ENCODE results near the gene NOS1AP. TPM values are rescaled to one million over a fixed set of nuclear protein-coding genes. Genes with fewer than 3 reads are reported as not detected.
A peak's percentile ranks its signal among the peaks of the same experiment; 100 is the strongest.

NOS1AP gene
- total RNA-seq, 4 donors from 2014 or later: 8.5 to 34.8 (median 14.1) TPM

- Histone ChIP-seq H3K36me3 (no peaks in the 10 kb centered on the region), H3K27ac (no peak overlapping the region), H3K9me3 (no peaks in the 10 kb centered on the region), H3K4me3 (no peak overlapping the region), H3K4me1 (peaks cover 0 to 17% (median 11%) of the 10 kb centered on the region in 4 donors), H3K27me3 (no peaks in the 10 kb centered on the region)
- no peak for DNase-seq
- intact Hi-C loops (cut with DNase I; ENCODE audit: low total_unique reads) (no loop called here), in situ Hi-C loops (cut with MboI; ENCODE audit: low pct_ligation_motif_present in 1 of 4, low pct_unique_long_range_greater_than_20kb in 1 of 4, low sequenced_read_pairs in 3 of 4) (no loop called here)
- TF ChIP-seq CTCF (IDR thresholded peaks at IDR 0.05) (no peak), POLR2A (IDR thresholded peaks at IDR 0.05) (no peak), POLR2AphosphoS5 (IDR thresholded peaks at IDR 0.05) (no peak), EP300 (IDR thresholded peaks at IDR 0.05; ENCODE audit: low read depth) (no peak)
- WGBS, 2 donors (ENCODE audit: low coverage in 1 of 2): 50 to 69% methylated on average over 1 to 5 of the region's 5 CpGs
These were observed 284.2 kb downstream of the NOS1AP start for GRCh38 chr1:162353702-162354101.

GRCh38 chr1:162357681-162358266, 288.3 kb downstream of the NOS1AP start:
- 20 to 41% methylated on average over 1 to 5 of the region's 5 CpGs for WGBS, 2 donors (ENCODE audit: low coverage in 1 of 2)
- Histone ChIP-seq H3K4me1 (peaks cover 0 to 7% (median 0%) of the 10 kb centered on the region in 4 donors), H3K4me3 (no peak overlapping the region), H3K27ac (no peak overlapping the region), H3K27me3 (no peaks in the 10 kb centered on the region), H3K9me3 (no peaks in the 10 kb centered on the region), H3K36me3 (no peaks in the 10 kb centered on the region)
- TF ChIP-seq CTCF (IDR thresholded peaks at IDR 0.05): peak; percentile 41 to 64 (median 51)
- no peak for TF ChIP-seq POLR2A (IDR thresholded peaks at IDR 0.05)
- no peak for DNase-seq
- in situ Hi-C loops (cut with MboI; ENCODE audit: low pct_ligation_motif_present in 1 of 4, low pct_unique_long_range_greater_than_20kb in 1 of 4, low sequenced_read_pairs in 3 of 4): no loop called here
- intact Hi-C loops (cut with DNase I; ENCODE audit: low total_unique reads): no loop called here

GRCh38 chr1:162358928-162359327, 289.4 kb downstream of the NOS1AP start:
- Histone ChIP-seq H3K36me3 (no peaks in the 10 kb centered on the region), H3K27ac (no peak overlapping the region), H3K27me3 (no peaks in the 10 kb centered on the region), H3K4me1 (peaks cover 0 to 7% (median 0%) of the 10 kb centered on the region in 4 donors), H3K9me3 (no peaks in the 10 kb centered on the region), H3K4me3 (no peak overlapping the region)
- 71% methylated on average over 1 of the region's 1 CpG; no CpG with 5 or more reads in 1 of the 2 donors for WGBS, 2 donors (ENCODE audit: low coverage in 1 of 2)
- TF ChIP-seq EP300 (IDR thresholded peaks at IDR 0.05; ENCODE audit: low read depth) (no peak), POLR2A (IDR thresholded peaks at IDR 0.05) (no peak), POLR2AphosphoS5 (IDR thresholded peaks at IDR 0.05) (no peak), CTCF (IDR thresholded peaks at IDR 0.05) (no peak)
- intact Hi-C loops (cut with DNase I; ENCODE audit: low total_unique reads): no loop called here
- no peak for DNase-seq
- in situ Hi-C loops (cut with MboI; ENCODE audit: low pct_ligation_motif_present in 1 of 4, low pct_unique_long_range_greater_than_20kb in 1 of 4, low sequenced_read_pairs in 3 of 4): no loop called here

GRCh38 chr1:162359523-162360236, 290.2 kb downstream of the NOS1AP start:
- in situ Hi-C loops (cut with MboI; ENCODE audit: low pct_ligation_motif_present in 1 of 4, low pct_unique_long_range_greater_than_20kb in 1 of 4, low sequenced_read_pairs in 3 of 4): no loop called here

More at GRCh38 chr1:162359523-162360236, 290.2 kb downstream of the NOS1AP start:
- no peaks in the 10 kb centered on the region for H3K36me3 ChIP-seq
- no peaks in the 10 kb centered on the region for H3K9me3 ChIP-seq
- H3K4me3 ChIP-seq: no peak overlapping the region
- peaks cover 0 to 7% (median 0%) of the 10 kb centered on the region in 4 donors for H3K4me1 ChIP-seq
- no peak for TF ChIP-seq POLR2A (IDR thresholded peaks at IDR 0.05)
- DNase-seq: no peak
- peak overlapping the region; percentile 19 to 56 (median 34) for H3K27ac ChIP-seq
- intact Hi-C loops (cut with DNase I; ENCODE audit: low total_unique reads): no loop called here
- 80 to 83% methylated on average over 3 to 10 of the region's 10 CpGs for WGBS, 2 donors (ENCODE audit: low coverage in 1 of 2)
- no peaks in the 10 kb centered on the region for H3K27me3 ChIP-seq

All from transverse colon (tissue), 4 donors.